ENCODE measurements around the gene MPPE1.

DNA sequence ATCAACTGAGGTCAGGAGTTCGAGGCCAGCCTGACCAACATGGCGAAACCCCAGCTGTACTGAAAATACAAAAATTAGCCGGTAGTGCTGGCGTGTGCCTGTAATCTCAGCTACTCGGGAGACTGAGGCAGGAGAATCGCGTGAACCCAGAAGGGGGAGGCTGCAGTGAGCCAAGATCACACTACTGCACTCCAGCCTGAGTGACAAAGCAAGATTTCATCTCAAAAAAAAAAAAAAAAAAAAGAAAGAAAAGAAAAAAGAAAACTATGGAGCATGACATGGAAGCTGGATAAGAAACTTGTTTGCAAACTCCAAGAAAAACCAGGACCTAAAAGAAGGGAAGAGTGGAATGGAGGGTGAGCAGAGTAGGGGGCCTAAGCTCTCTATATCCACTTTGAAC lies 58.8 kb downstream of the MPPE1 start:
- TF ChIP-seq, protein P1, sequence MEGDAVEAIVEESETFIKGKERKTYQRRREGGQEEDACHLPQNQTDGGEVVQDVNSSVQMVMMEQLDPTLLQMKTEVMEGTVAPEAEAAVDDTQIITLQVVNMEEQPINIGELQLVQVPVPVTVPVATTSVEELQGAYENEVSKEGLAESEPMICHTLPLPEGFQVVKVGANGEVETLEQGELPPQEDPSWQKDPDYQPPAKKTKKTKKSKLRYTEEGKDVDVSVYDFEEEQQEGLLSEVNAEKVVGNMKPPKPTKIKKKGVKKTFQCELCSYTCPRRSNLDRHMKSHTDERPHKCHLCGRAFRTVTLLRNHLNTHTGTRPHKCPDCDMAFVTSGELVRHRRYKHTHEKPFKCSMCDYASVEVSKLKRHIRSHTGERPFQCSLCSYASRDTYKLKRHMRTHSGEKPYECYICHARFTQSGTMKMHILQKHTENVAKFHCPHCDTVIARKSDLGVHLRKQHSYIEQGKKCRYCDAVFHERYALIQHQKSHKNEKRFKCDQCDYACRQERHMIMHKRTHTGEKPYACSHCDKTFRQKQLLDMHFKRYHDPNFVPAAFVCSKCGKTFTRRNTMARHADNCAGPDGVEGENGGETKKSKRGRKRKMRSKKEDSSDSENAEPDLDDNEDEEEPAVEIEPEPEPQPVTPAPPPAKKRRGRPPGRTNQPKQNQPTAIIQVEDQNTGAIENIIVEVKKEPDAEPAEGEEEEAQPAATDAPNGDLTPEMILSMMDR (IDR thresholded peaks at IDR 0.05): no peak
- TF ChIP-seq ZFX (IDR thresholded peaks at IDR 0.05; ENCODE audit: borderline replicate concordance): no peak
